CMK (cell line): ENCODE results near the gene ST6GALNAC3.

Source experiments
- DNase-seq: peaks from one replicate; pipeline ENCODE4 v3.0.0-alpha.2; 2010; ENCODE audit warnings: low read depth

The ST6GALNAC3 gene

GRCh38 chr1:76507376-76507775 is 432.8 kb downstream of the ST6GALNAC3 start:
- DNase-seq, result no peak

DNA sequence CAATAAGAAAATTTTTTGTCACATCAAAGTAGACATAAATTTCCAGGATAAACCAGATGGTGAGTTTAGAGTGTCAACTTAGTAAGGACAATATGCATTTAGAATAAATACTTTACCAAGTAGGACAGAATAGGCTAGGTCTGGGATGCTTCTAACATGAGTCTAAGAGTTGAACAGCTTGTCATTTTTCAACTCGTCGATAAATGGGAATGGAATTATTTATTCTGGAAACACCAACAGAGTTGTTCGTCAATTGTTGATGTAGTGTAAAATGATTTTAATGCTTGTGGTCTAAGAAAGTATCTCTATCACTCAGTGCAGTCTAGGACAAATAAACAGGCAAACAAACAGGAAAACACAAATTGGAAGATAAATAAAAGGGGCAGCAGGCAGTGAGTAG is 434.3 kb downstream of the ST6GALNAC3 start:
- no peak for DNase-seq

GRCh38 chr1:76510672-76511557 is 436.4 kb downstream of the ST6GALNAC3 start:
- no peak for DNase-seq

DNA sequence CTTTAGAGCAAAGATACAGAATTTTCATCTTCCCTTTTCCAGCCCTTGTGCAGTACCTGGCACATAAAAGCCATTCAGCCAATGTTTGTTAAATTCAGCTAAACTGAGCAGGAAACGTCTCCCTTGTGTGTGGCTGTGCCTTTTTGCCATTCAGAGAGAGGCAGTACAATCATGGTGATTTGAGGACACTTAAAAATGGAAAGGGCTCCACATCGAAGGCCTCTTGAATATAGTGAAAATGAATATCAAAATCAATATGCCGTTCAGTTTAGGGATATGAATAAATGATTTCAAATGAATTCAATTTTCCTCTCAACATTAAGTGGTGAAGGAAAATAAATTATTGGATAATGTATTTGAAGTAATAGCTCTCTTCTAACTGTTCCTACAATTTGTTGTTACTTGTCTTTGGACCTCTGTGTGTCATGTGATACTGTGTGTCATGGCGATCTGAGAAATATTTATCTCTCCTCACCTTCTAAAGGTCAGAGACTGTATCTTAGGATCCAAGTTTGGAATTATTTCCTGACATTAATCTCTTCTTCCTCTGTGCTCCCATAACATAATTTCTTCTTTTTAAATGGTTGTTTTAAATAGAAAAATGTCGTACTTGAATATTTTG is 437.1 kb downstream of the ST6GALNAC3 start:
- no peak for DNase-seq

GRCh38 chr1:76530953-76531352 is 456.4 kb downstream of the ST6GALNAC3 start:
- no peak for DNase-seq

GRCh38 chr1:76541618-76542017 is 467.1 kb downstream of the ST6GALNAC3 start:
- DNase-seq, result no peak

GRCh38 chr1:76542359-76542758 is 467.8 kb downstream of the ST6GALNAC3 start:
- no peak for DNase-seq

- DNase-seq, result no peak
Observed at GRCh38 chr1:76543495-76543894, 468.9 kb downstream of the ST6GALNAC3 start.

- no peak for DNase-seq
Observed at GRCh38 chr1:76546354-76546933, 471.9 kb downstream of the ST6GALNAC3 start.

- no peak for DNase-seq
Observed at GRCh38 chr1:76547916-76548315, 473.4 kb downstream of the ST6GALNAC3 start.

GRCh38 chr1:76548513-76549100 is 474.1 kb downstream of the ST6GALNAC3 start:
- DNase-seq, result no peak

DNA sequence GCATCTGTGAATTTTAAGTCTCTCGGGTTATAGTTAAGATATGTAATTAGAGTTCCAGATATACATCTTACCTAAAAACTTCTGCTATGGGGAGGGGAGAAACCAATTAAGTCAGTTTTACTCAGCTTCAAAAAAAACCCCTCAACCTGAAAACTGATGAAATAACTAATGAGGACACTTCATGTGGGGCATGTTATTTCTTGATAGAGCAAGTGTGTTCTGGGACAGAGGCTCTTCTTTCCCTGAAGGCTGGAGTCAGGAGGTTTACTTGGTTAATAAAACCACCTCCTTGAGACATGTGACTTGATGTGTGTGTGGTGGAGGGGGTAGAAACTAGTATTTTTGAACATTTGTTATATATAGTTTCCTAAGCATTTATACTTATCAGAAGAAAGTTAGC is 479.7 kb downstream of the ST6GALNAC3 start:
- no peak for DNase-seq

DNA sequence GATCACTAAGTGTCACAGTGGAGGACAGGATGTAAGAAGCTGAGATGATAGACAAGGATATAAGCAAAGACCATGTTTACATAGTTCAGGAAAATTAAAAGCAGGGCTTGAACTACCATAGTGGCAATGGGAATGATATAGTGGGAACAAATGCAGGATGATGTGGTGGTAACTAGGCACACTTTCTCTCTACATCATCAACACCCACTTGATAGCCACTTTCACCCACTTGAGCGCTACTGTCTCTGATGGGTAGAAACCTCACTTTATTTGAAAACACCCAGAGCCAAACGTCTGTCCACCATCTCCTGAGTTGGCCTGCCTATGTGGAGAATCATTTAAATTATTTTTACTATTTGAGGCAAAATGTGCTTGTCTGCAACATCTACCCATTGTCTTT is 487.7 kb downstream of the ST6GALNAC3 start:
- no peak for DNase-seq

DNA sequence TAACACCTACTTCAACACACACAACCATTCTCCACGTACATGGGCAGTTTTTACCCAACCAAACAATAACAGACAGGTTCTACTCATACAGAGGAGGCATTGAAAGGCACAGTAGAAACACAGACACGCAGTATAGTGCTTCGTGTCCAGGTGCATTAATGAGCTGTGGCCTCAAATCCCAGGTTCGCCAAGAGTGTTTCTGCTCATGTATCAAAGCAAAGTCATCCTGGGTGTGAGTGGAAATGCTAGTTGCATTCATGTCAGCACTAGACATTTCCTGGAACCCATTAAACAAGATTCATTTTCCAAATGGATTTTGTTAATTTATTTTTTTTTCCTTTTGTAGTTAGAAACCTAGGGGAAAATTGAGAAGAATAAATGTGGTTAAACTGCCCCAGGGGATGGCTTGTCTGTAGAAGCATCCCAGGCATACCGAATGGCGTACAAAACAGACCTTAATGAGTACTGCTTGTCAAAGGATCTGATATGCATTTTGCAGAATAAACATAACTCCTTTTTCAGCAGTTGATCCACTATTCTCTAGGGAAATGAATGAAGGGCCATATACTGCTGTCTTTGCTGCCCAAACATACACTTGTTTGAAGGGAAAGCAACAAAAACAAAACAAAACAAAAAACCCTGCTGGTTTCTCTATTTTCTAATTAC is 494.2 kb downstream of the ST6GALNAC3 start:
- no peak for DNase-seq

- no peak for DNase-seq
Observed at GRCh38 chr1:76571248-76571647, 496.7 kb downstream of the ST6GALNAC3 start.

DNA sequence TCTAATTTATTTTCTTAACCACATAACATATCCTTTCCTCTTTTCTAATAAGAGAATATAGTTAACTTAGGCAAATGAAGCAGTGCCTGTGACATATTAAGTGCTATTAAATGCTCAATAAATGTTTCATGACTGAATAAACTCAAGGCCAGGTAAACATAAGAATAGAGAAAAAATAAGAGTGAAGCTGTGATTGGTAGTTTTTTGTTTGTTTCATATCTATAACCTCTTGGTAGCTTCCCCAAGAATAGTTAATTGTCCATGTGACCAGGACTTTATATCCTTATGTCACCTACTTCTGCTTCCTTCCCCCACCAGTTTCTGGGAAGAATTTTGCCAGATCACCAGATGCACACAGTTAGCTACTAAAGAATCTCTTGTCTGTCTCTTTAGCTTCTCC is 497.7 kb downstream of the ST6GALNAC3 start:
- no peak for DNase-seq

DNA sequence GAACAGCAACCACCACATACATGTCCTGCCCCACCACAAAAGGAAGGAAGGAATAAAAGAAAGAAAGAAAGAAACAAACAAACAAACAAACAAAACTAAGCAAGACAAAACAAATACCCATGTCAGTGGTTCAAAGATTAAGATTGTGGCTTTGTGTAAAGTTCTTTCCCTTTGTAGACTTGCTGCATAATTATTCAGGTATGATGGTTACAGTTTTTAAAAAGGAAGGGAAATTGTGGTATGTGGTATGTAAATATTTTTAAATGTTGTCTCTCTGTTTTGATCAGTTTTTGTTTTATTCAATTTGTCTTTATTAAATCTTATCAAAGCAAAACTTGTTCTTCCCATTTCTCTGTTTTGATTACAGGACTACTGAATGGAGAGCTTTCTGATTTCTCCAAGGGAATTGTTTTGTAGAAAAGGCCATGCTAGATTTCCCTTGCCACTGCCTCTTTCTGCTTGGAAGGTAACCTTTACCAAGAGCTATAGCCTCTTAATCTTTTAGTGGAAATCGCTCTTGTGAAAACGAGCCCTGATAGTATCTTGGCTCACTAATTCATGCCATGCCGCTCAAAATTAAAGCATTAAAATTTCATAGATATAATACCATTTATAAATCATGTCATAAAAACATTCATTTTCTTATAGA is 502.5 kb downstream of the ST6GALNAC3 start:
- DNase-seq, result no peak

DNA sequence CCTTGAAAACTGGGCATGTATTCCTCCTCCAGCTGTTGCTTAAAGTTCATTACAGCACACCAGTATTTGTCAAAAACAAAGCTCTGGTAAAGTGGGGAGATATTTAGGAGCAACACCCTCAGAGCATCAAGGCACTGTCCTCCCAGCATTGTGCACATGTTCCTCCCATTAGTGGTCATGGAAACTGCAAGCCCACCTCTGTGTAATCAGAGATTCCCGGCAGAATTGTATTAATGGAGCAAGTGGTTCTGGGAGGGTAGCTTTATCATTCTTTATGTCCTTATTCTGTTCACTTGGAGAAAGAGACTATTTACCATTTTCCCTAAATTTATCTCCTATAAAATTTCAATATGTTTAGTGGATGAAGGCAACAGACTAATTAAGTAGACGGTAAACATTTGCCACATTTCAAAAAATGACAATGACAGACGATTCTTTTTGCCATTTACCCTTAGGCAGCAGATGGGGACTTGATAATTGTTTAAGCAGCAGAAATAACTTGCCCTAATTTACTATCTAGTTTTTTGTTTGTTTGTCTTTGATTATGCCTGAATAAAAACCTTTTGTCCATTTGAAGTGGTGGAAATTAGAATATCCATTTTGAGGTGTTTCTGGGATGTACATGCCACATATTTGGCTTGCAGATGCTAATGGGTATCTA is 503.1 kb downstream of the ST6GALNAC3 start:
- no peak for DNase-seq

DNA sequence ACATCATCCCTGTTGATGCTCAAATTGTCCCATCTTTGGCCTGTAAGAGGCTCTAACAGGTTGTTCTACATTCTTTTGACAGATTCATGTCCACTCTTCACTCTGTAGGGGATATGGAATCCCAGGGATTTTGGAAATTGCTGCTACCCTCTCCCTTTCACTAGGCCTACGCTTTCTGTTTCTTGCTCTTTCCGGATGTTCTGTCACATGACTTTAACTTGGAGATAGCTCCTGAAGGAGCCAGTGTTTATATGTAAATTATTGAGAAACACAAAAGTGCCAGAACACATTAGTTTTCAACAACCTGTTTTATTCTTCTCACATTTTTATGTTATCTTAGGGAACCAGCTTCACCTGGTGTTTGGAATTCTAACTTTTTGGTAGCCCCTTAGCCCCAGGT is 505.7 kb downstream of the ST6GALNAC3 start:
- DNase-seq, result no peak

GRCh38 chr1:76581712-76582111 is 507.2 kb downstream of the ST6GALNAC3 start:
- DNase-seq, result no peak

- DNase-seq, result no peak
Observed at GRCh38 chr1:76583235-76583868, 508.8 kb downstream of the ST6GALNAC3 start.
